H1 (cell line): ENCODE results near the gene ZSWIM4. TPM values are rescaled to one million over a fixed set of nuclear protein-coding genes. Genes with fewer than 3 reads are reported as not detected.

Experiments used
- CTCF ChIA-PET: fragments of 300-600 bp; sonication (Branson Sonifier 250); formaldehyde crosslinking; loops from one replicate; lab custom pipeline; 2021; ENCODE audit not compliant: partially characterized antibody; lab: Charles Lee
- POLR2A ChIA-PET: fragments of 300-600 bp; sonication (Branson Sonifier 250); formaldehyde crosslinking; loops from one replicate; lab custom pipeline; 2021; ENCODE audit warnings: inconsistent platforms; ENCODE audit not compliant: partially characterized antibody; lab: Charles Lee
- DNase-seq, 2 experiments: peaks; one replicate each; pipeline versions ENCODE4 v3.0.0 to v3.0.0-alpha.2; 2010 to 2022; ENCODE audit warnings: low spot score in 2 of 2, low read depth in 1 of 2, mixed read lengths in 1 of 2
- FAIRE-seq: peaks from 2 replicates; lab custom pipeline; 2011; peaks lifted over from hg19 to GRCh38; lab: Jason Lieb, UNC
- H2AFZ ChIP-seq: 2 replicates; pipeline ENCODE4 v1.8.1; 2012; ENCODE audit warnings: low read length, inconsistent platforms
- H2AK5ac ChIP-seq: 2 replicates; pipeline ENCODE4 v1.6.1; 2013; ENCODE audit warnings: low read depth, low read length
- H2BK120ac ChIP-seq: replicated peaks from 2 replicates; pipeline ENCODE3; 2013; ENCODE audit warnings: low read depth, low read length, inconsistent platforms
- H2BK12ac ChIP-seq: 2 replicates; pipeline ENCODE4 v1.6.1; 2013; ENCODE audit warnings: low read depth, low read length
- H2BK15ac ChIP-seq: 2 replicates; pipeline ENCODE4 v1.6.1; 2013; ENCODE audit warnings: low read length
- H2BK20ac ChIP-seq: 2 replicates; pipeline ENCODE4 v1.6.1; 2013; ENCODE audit warnings: low read length
- H2BK5ac ChIP-seq: 2 replicates; pipeline ENCODE4 v1.6.1; 2013; ENCODE audit warnings: low read depth, low read length
- H3K14ac ChIP-seq: 2 replicates; pipeline ENCODE4 v1.6.1; 2013; ENCODE audit warnings: inconsistent platforms; ENCODE audit not compliant: insufficient read length
- H3K18ac ChIP-seq: 2 replicates; pipeline ENCODE4 v1.6.1; 2013; ENCODE audit warnings: low read length; ENCODE audit errors: extremely low read depth
- H3K23ac ChIP-seq: 2 replicates; pipeline ENCODE4 v1.6.1; 2013; ENCODE audit warnings: inconsistent platforms; ENCODE audit not compliant: insufficient read length
- H3K23me2 ChIP-seq: 2 replicates; pipeline ENCODE4 v1.6.1; 2013; ENCODE audit warnings: low read depth, low read length
- H3K27ac ChIP-seq: 2 replicates; pipeline ENCODE4 v1.6.1; 2011; ENCODE audit warnings: low read depth, low read length, inconsistent platforms
- H3K27me3 ChIP-seq, 4 experiments: replicated peaks in 1 of 4; 1 replicate in 1 of 4; 2 replicates in 3 of 4; pipeline versions ENCODE4 v1.6.1 to v1.8.1; 2011 to 2013; ENCODE audit warnings: low read length in 3 of 4, mild to moderate bottlenecking in 3 of 4, inconsistent platforms in 2 of 4, mixed read lengths in 2 of 4, moderate library complexity in 1 of 4; ENCODE audit not compliant: control insufficient read depth in 3 of 4, insufficient read depth in 3 of 4; ENCODE audit errors: extremely low read depth in 1 of 4
- H3K36me3 ChIP-seq, 4 experiments: 2 replicates each; pipeline versions ENCODE4 v1.6.1 to v1.8.1; 2011 to 2013; ENCODE audit warnings: mild to moderate bottlenecking in 4 of 4, low read length in 3 of 4, moderate library complexity in 2 of 4, control low read depth in 1 of 4, inconsistent platforms in 1 of 4; ENCODE audit not compliant: insufficient read depth in 4 of 4, control insufficient read depth in 2 of 4
- H3K4ac ChIP-seq: replicated peaks from 2 replicates; pipeline ENCODE3; 2013; ENCODE audit warnings: low read length, low read depth, mixed read lengths, inconsistent platforms; ENCODE audit not compliant: insufficient read length
- H3K4me1 ChIP-seq, 4 experiments: replicated peaks in 1 of 4; 1 replicate in 1 of 4; 2 replicates in 3 of 4; pipeline versions ENCODE4 v1.6.1 to v1.8.1; 2011 to 2013; ENCODE audit warnings: low read length in 3 of 4, inconsistent platforms in 2 of 4, mixed read lengths in 1 of 4; ENCODE audit not compliant: insufficient read depth in 4 of 4, control insufficient read depth in 3 of 4
- H3K4me2 ChIP-seq, 2 experiments: 2 replicates each; pipeline versions ENCODE4 v1.6.1 to v1.8.1; 2011 to 2013; ENCODE audit warnings: low read depth in 2 of 2, low read length in 2 of 2, control low read depth in 1 of 2, inconsistent platforms in 1 of 2, mild to moderate bottlenecking in 1 of 2; ENCODE audit not compliant: insufficient read depth in 1 of 2
- H3K4me3 ChIP-seq, 4 experiments: fragments of 200-600, 300-600 bp in 1 of 4; sonication (generic), shearing (Covaris generic), sonication (Bioruptor Twin) in 1 of 4; 2 replicates each; pipeline versions ENCODE4 v1.5.1 to v1.8.1; 2011 to 2016; ENCODE audit warnings: low read length in 4 of 4, low read depth in 3 of 4, control low read depth in 2 of 4, inconsistent platforms in 2 of 4, mild to moderate bottlenecking in 2 of 4, mixed read lengths in 1 of 4, moderate library complexity in 1 of 4; ENCODE audit not compliant: insufficient read depth in 2 of 4; ENCODE audit errors: extremely low read depth in 1 of 4
- H3K56ac ChIP-seq: replicated peaks from 2 replicates; pipeline ENCODE3; 2013; ENCODE audit warnings: low read depth, mild to moderate bottlenecking, mixed read lengths, low read length, inconsistent platforms; ENCODE audit not compliant: insufficient read length
- H3K79me1 ChIP-seq: 2 replicates; pipeline ENCODE4 v1.6.1; 2013; ENCODE audit warnings: low read depth, low read length, control low read depth
- H3K79me2 ChIP-seq, 2 experiments: 2 replicates each; pipeline versions ENCODE4 v1.6.1 to v1.8.1; 2012 to 2013; ENCODE audit warnings: low read length in 2 of 2, mild to moderate bottlenecking in 2 of 2, inconsistent platforms in 1 of 2; ENCODE audit not compliant: insufficient read depth in 2 of 2, control insufficient read depth in 1 of 2
- H3K9ac ChIP-seq, 4 experiments: replicated peaks in 1 of 4; 1 replicate in 1 of 4; 2 replicates in 3 of 4; pipeline versions ENCODE4 v1.6.1 to v1.8.1; 2011 to 2013; ENCODE audit warnings: low read depth in 3 of 4, low read length in 3 of 4, control low read depth in 2 of 4, mild to moderate bottlenecking in 2 of 4, moderate library complexity in 2 of 4, inconsistent platforms in 1 of 4; ENCODE audit errors: extremely low read depth in 1 of 4
- H3K9me3 ChIP-seq, 2 experiments: 2 replicates each; pipeline versions ENCODE4 v1.6.1 to v1.8.1; 2012 to 2013; ENCODE audit warnings: mild to moderate bottlenecking in 2 of 2, moderate library complexity in 2 of 2, control low read depth in 1 of 2, inconsistent platforms in 1 of 2, low read depth in 1 of 2, low read length in 1 of 2, mixed read lengths in 1 of 2; ENCODE audit not compliant: insufficient read depth in 2 of 2
- H4K20me1 ChIP-seq, 2 experiments: replicated peaks in 1 of 2; 2 replicates each; pipeline versions ENCODE3 to v1.8.1; 2011 to 2013; ENCODE audit warnings: inconsistent platforms in 2 of 2, low read length in 2 of 2, mild to moderate bottlenecking in 1 of 2; ENCODE audit not compliant: insufficient read depth in 2 of 2, control insufficient read depth in 1 of 2
- H4K5ac ChIP-seq: 2 replicates; pipeline ENCODE4 v1.6.1; 2013; ENCODE audit warnings: low read length, low read depth, mixed read lengths, inconsistent platforms; ENCODE audit not compliant: insufficient read length
- H4K8ac ChIP-seq: 2 replicates; pipeline ENCODE4 v1.8.0; 2013; ENCODE audit warnings: mild to moderate bottlenecking, moderate library complexity, low read length, inconsistent platforms; ENCODE audit not compliant: insufficient read depth; ENCODE audit errors: extremely low read depth
- H4K91ac ChIP-seq: replicated peaks from 2 replicates; pipeline ENCODE3; 2013; ENCODE audit warnings: low read length, mixed read lengths, inconsistent platforms; ENCODE audit not compliant: insufficient read length
- HDAC2 ChIP-seq, 2 experiments: fragments of 300-600 bp in 1 of 2; sonication (generic) in 1 of 2; IDR thresholded peaks; 2 replicates each; pipeline ENCODE4 v1.6.1; 2011 to 2012; ENCODE audit warnings: low read depth in 2 of 2, low read length in 2 of 2, mild to moderate bottlenecking in 2 of 2, moderate library complexity in 2 of 2, borderline replicate concordance in 1 of 2, inconsistent platforms in 1 of 2
- KDM1A ChIP-seq: fragments of 200-600, 300-600 bp; sonication (generic); IDR thresholded peaks from 2 replicates; pipeline ENCODE4 v1.7.1; 2016; ENCODE audit warnings: mild to moderate bottlenecking, low read length, borderline replicate concordance
- MAFK ChIP-seq: IDR thresholded peaks from 2 replicates; pipeline ENCODE4 v1.6.1; 2012; ENCODE audit warnings: low read depth, mild to moderate bottlenecking, improper control_type of control experiment, low read length
- RAD21 ChIP-seq, 2 experiments: IDR thresholded peaks in 1 of 2; conservative IDR thresholded peaks in 1 of 2; 2 replicates each; pipeline ENCODE4 v1.6.1; 2011; ENCODE audit warnings: low read depth in 2 of 2, low read length in 2 of 2, improper control_type of control experiment in 1 of 2, inconsistent platforms in 1 of 2, mild to moderate bottlenecking in 1 of 2, moderate library complexity in 1 of 2
- WGBS, 2 experiments: shearing (Covaris generic) in 1 of 2; methylation state at CpG; one replicate each; pipeline versions ENCODE4 v1.1.6 to v1.1.7; 2013 to 2015; ENCODE audit warnings: low lambda C conversion rate in 2 of 2, mixed read lengths in 2 of 2, inconsistent platforms in 1 of 2, low coverage in 1 of 2, missing lambda C conversion rate in 1 of 2; ENCODE audit not compliant: insufficient replicate concordance in 2 of 2, insufficient coverage in 1 of 2, insufficient read length in 1 of 2; ENCODE audit errors: extremely low coverage in 1 of 2, missing lambda C conversion rate in 1 of 2; 5-methylcytosine and 5-hydroxymethylcytosine counted together
- polyA plus RNA-seq, 7 experiments: library from polyadenylated mRNA; depleted of rRNA in 3 of 7; stranded (reverse) in 5 of 7; unstranded in 2 of 7; fragments of >200 nt in 5 of 7; fragments of 200-250 nt in 2 of 7; gene quantifications; 1 replicate in 5 of 7; 2 replicates in 1 of 7; 4 replicates in 1 of 7; pipeline versions ENCODE4 v1.2.1 to v1.2.3, GENCODE V29; 2011 to 2013; ENCODE audit warnings: missing spikeins in 2 of 7, mixed read lengths in 2 of 7
- total RNA-seq: library from RNA; stranded (reverse); fragmentation: NEBNext Ultra II Directional; extraction: Animal tissue kit (Norgen Biotek cat#: 25700); gene quantifications from 2 replicates; pipeline ENCODE4 v1.2.1, GENCODE V29; 2021
- TF ChIP-seq, protein P1 (sequence below): IDR thresholded peaks from 2 replicates; pipeline ENCODE4 v1.6.1; 2012; ENCODE audit warnings: inconsistent platforms

Gene ZSWIM4
- total and polyA plus RNA-seq, 2 of the 8 experiments (the other 6 are each of a cell fraction or from before 2014, with no cell fraction given), result 12.2 to 31.1 TPM

DNA sequence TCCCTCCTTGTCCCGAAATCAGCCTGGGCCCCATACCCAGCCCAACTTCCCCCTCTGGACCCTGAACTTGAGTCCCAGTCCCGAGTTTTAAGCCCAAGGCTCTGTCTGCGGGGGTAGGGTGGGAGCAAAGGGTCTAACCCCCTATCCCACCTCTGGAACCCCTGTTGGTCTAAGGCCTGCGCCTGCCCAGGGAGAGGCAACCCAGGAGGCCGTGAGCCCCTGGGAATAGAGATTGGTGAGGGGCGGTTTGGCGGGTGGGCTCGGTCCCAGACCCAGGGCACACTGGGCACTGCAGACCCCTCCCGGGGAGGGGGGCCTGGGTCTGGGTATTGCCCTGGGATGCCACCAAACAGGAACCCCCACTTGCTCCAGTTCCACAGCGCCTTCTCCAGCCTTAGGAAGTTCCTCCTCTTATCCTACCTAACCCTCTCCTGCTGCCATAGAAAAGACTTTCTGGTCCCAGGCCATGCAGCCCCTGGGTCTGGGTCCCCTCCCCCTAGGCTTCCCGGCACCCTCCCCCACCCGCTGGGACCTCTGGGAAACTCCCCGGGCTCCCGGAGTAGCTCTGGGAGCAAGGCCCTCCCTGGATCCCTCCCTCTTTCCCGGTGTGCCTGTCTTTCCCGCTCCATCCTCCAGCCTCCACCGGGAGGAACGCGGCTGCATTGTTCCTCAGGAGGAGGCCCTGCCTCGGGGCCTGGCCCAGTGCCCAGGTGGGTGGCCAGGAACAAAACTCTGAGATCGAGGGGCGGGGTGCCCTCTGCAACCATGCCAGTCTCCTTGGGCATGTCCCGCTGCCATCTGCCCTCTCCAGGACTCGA is 48.1 kb downstream of the ZSWIM4 start:
- H3K4ac ChIP-seq, result no peak overlapping the region
- H3K79me2 ChIP-seq, result peaks cover 0 to 3% of the 10 kb centered on the region in 2 experiments; a peak in 2 of 4 replicates
- no peak overlapping the region for H3K14ac ChIP-seq
- H3K9me3 ChIP-seq, result no peaks in the 10 kb centered on the region
- peak overlapping the region; percentile 90 for H3K18ac ChIP-seq
- peak overlapping the region in 3 of 4 experiments; percentile 34 to 74 (median 69); a peak in 6 of 8 replicates for H3K4me3 ChIP-seq
- H2AK5ac ChIP-seq, result peak overlapping the region; percentile 86; the same call in 1 of the 2 replicates
- POLR2A ChIA-PET, result interaction anchor here (1.0 to 1.1 kb wide), 3 partner anchors 9 to 48 kb away, joined by 3 to 5 read pairs (median 4); partner anchors contain the start of gene ZSWIM4
- H3K27ac ChIP-seq, result no peak overlapping the region
- peak overlapping the region; percentile 95; the same call in 1 of the 2 replicates for H2BK12ac ChIP-seq
- H2AFZ ChIP-seq, result 0 out of 2 replicates have a peak overlapping the region, but pooled peaks have one; percentile 7
- TF ChIP-seq HDAC2 (IDR thresholded peaks at IDR 0.05; ENCODE audit: borderline replicate concordance in 1 of 2, low read depth in 2 of 2, low read length in 2 of 2) (peak in 1 of 2 experiments; percentile 83; a peak in 1 of 4 replicates), MAFK (no peak), KDM1A (peak; percentile 98), RAD21 (IDR thresholded peaks at IDR 0.05 in 1 of 2, conservative IDR thresholded peaks at IDR 0.05 in 1 of 2; ENCODE audit: low read depth in 2 of 2, low read length in 2 of 2) (no peak)
- TF ChIP-seq, protein P1, sequence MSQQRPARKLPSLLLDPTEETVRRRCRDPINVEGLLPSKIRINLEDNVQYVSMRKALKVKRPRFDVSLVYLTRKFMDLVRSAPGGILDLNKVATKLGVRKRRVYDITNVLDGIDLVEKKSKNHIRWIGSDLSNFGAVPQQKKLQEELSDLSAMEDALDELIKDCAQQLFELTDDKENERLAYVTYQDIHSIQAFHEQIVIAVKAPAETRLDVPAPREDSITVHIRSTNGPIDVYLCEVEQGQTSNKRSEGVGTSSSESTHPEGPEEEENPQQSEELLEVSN, result 0 out of 2 replicates have a peak, but pooled peaks have one; percentile 37
- H4K5ac ChIP-seq, result peak overlapping the region; percentile 71
- H3K9ac ChIP-seq, result 0 out of 7 replicates have a peak overlapping the region, but pooled peaks of 1 of the 4 experiments have one; percentile 6
- peaks cover 18% of the 10 kb centered on the region; the same call in 1 of the 2 replicates for H3K23me2 ChIP-seq
- H3K79me1 ChIP-seq, result no peaks in the 10 kb centered on the region
- CTCF ChIA-PET, result interaction anchor here (1.6 kb wide), 1 partner anchor 19 kb away, joined by 5 read pairs; no protein-coding TSS in a partner anchor
- peak in 1 of 2 experiments; percentile 68 for DNase-seq
- H2BK5ac ChIP-seq, result peak overlapping the region; percentile 81; the same call in 1 of the 2 replicates
- H3K23ac ChIP-seq, result no peak overlapping the region
- peak overlapping the region; percentile 61; the same call in 1 of the 2 replicates for H2BK15ac ChIP-seq
- H4K91ac ChIP-seq, result peak overlapping the region; percentile 87
- H3K36me3 ChIP-seq, result no peaks in the 10 kb centered on the region
- 42% methylated on average over 18 of the region's 24 CpGs; no CpG with 5 or more reads in 1 of the 2 experiments for WGBS, 2 experiments
- peaks cover 1 to 5% of the 10 kb centered on the region in 2 experiments for H4K20me1 ChIP-seq
- peak overlapping the region; percentile 67 to 79 for H3K4me2 ChIP-seq
- no peaks in the 10 kb centered on the region for H3K27me3 ChIP-seq
- H2BK20ac ChIP-seq, result 0 out of 2 replicates have a peak overlapping the region, but pooled peaks have one; percentile 48
- H4K8ac ChIP-seq, result peak overlapping the region; percentile 87; the same call in 1 of the 2 replicates
- peaks cover 0 to 44% (median 36%) of the 10 kb centered on the region in 4 experiments; a peak in 6 of 7 replicates for H3K4me1 ChIP-seq
- peak overlapping the region; percentile 18 for H2BK120ac ChIP-seq
- no peak for FAIRE-seq
- H3K56ac ChIP-seq, result no peak overlapping the region
